NB4 (cell line): Measurements from ENCODE around the gene PPP1R3D.

Experiments used
- DNase-seq: peaks from one replicate; pipeline ENCODE4 v3.0.0; 2010; ENCODE audit warnings: low read depth
- H3K4me3 ChIP-seq: one replicate; pipeline ENCODE4 v1.5.1; 2011; ENCODE audit warnings: mild to moderate bottlenecking, low read depth, low read length, moderate library complexity
- MYC ChIP-seq: IDR thresholded peaks from 2 replicates; pipeline ENCODE4 v1.6.1; 2011; ENCODE audit warnings: low read depth, low read length
- POLR2A ChIP-seq: IDR thresholded peaks from 2 replicates; pipeline ENCODE4 v1.6.1; 2011; ENCODE audit warnings: mild to moderate bottlenecking; ENCODE audit not compliant: insufficient read length; ENCODE audit errors: extremely low read depth
- TF ChIP-seq, protein P1 (sequence below): IDR thresholded peaks from one replicate; pipeline ENCODE4 v1.5.1; 2012; ENCODE audit warnings: low read depth, low read length
- TF ChIP-seq, protein P2 (sequence below): IDR thresholded peaks from 2 replicates; pipeline ENCODE4 v1.6.1; 2011; ENCODE audit warnings: low read depth, low read length

Gene PPP1R3D

DNA sequence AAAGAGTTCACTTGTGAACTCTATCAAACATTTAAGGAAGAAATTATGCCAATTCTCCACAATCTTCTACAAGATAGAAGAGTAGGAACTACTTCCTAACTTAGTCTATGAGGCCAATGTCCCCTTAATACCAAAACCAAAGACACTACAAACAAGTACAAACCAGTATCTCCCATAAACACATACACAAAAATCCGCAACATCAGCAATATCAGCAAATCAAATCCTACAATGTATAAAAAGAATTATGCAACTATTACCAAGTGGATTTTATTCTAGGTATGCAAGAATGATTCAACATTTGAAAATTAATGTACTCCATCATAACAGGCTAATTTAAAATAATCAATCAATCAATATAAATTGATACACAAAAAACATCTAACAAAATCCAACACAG, 52.1 kb downstream of the PPP1R3D start:
- DNase-seq: no peak
- no peak overlapping the region for H3K4me3 ChIP-seq
- TF ChIP-seq POLR2A (no peak), MYC (no peak)
- TF ChIP-seq, protein P1, sequence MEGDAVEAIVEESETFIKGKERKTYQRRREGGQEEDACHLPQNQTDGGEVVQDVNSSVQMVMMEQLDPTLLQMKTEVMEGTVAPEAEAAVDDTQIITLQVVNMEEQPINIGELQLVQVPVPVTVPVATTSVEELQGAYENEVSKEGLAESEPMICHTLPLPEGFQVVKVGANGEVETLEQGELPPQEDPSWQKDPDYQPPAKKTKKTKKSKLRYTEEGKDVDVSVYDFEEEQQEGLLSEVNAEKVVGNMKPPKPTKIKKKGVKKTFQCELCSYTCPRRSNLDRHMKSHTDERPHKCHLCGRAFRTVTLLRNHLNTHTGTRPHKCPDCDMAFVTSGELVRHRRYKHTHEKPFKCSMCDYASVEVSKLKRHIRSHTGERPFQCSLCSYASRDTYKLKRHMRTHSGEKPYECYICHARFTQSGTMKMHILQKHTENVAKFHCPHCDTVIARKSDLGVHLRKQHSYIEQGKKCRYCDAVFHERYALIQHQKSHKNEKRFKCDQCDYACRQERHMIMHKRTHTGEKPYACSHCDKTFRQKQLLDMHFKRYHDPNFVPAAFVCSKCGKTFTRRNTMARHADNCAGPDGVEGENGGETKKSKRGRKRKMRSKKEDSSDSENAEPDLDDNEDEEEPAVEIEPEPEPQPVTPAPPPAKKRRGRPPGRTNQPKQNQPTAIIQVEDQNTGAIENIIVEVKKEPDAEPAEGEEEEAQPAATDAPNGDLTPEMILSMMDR: no peak
- TF ChIP-seq, protein P2, sequence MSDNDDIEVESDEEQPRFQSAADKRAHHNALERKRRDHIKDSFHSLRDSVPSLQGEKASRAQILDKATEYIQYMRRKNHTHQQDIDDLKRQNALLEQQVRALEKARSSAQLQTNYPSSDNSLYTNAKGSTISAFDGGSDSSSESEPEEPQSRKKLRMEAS: no peak
